Subcutaneous adipose tissue (tissue), 4 donors: ENCODE results near the gene NRP2. TPM values are rescaled to one million over a fixed set of nuclear protein-coding genes. Genes with fewer than 3 reads are reported as not detected.

Experiments used
- total RNA-seq, 4 donors: library from RNA; depleted of rRNA; stranded (reverse); fragments of >200 nt; gene quantifications; one replicate each; pipeline ENCODE4 v1.1.0, GENCODE V29; 2016
- TF ChIP-seq, protein P1 (sequence below): fragments of 450-650 bp; IDR thresholded peaks from one replicate; pipeline ENCODE4 v1.5.1; 2016; ENCODE audit warnings: low read depth, mild to moderate bottlenecking, control low read depth, antibody characterized with exemption, moderate library complexity

Gene NRP2
- total RNA-seq, 4 donors from 2014 or later: 29.2 to 70.9 (median 56.1) TPM

DNA sequence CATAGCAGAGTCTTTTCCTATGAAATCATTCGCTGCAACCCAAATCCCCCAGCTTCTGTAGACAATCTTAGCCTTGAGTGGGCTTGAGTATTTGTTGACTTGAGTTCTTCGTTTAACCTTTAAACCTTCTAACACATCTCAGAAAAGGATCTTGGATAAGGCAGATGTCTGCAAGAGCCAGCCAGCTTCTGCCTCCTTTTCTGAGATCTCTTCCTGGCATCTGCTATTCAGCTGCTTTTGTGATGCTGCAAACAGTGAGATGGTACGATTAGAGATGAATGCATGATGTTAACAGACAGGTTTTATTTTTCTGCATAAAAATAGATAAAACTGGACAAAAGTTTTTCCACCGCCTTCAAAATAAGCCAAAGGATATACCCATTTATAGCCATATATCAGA lies 37.5 kb downstream of the NRP2 start:
- TF ChIP-seq, protein P1, sequence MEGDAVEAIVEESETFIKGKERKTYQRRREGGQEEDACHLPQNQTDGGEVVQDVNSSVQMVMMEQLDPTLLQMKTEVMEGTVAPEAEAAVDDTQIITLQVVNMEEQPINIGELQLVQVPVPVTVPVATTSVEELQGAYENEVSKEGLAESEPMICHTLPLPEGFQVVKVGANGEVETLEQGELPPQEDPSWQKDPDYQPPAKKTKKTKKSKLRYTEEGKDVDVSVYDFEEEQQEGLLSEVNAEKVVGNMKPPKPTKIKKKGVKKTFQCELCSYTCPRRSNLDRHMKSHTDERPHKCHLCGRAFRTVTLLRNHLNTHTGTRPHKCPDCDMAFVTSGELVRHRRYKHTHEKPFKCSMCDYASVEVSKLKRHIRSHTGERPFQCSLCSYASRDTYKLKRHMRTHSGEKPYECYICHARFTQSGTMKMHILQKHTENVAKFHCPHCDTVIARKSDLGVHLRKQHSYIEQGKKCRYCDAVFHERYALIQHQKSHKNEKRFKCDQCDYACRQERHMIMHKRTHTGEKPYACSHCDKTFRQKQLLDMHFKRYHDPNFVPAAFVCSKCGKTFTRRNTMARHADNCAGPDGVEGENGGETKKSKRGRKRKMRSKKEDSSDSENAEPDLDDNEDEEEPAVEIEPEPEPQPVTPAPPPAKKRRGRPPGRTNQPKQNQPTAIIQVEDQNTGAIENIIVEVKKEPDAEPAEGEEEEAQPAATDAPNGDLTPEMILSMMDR: no peak

DNA sequence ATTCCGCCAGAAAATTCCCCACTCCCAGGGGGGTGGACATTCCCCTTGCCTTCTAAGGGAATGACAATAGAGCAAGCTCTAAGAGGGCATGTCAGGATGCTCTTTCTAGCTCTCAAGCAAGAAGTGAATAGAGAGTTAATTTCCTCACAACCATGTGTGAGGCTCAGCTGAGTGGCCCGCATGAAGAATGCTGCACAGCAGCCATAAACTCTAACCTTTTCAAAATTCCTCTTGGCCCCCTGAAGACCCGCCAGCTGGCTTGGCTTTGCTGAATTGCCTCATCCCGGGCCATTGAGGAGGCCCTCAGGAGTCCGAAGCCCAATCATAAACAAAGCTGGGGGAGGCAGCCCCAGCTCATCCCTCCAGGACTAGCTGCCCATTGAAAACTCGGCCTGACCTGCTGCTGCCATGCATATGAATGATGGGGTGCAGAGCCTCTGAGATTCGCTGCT lies 38.2 kb downstream of the NRP2 start:
- TF ChIP-seq, protein P1: no peak

GRCh38 chr2:205721057-205721449 lies 38.8 kb downstream of the NRP2 start:
- TF ChIP-seq, protein P1: no peak

DNA sequence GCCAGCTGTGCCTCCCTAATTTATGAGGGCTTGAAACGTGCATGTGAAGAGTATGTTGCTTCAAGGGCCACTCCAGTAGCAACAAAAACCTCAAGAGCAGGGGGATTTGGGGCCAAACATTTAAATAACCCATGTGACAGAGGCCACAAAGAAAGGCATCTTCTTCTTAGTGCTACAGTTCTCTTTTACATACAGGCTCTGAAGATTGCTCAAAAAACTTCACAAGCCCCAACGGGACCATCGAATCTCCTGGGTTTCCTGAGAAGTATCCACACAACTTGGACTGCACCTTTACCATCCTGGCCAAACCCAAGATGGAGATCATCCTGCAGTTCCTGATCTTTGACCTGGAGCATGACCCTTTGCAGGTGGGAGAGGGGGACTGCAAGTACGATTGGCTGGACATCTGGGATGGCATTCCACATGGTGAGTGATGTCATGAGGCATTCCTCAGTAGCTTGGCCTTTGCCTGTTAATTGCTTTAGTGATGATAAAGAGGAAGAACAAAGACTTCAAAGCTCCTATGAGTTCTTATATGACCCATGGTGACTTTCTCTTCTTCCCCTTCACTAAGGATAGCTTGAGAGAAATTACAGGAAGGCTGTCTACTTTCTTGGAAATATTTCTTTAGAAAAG lies 40.1 kb downstream of the NRP2 start:
- TF ChIP-seq, protein P1: no peak

DNA sequence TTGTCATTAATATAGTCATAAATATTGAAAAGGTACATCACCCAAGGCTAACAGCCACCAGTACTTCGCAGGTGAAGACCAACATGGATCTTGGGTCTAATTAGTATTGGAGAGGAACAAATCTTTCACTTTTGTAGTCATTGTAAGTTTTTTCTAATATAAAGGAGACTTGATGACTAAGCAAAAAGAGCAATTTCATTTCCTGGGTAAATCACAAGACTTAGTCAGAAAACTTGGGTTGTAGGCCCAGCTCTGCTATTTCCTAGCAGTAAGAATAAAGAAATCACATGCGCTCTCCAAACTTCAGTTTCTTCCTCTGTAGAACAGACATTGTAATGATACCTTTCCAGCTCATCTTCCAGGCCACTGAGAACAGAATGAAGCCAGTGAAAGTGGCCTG lies 40.9 kb downstream of the NRP2 start:
- TF ChIP-seq, protein P1: no peak

DNA sequence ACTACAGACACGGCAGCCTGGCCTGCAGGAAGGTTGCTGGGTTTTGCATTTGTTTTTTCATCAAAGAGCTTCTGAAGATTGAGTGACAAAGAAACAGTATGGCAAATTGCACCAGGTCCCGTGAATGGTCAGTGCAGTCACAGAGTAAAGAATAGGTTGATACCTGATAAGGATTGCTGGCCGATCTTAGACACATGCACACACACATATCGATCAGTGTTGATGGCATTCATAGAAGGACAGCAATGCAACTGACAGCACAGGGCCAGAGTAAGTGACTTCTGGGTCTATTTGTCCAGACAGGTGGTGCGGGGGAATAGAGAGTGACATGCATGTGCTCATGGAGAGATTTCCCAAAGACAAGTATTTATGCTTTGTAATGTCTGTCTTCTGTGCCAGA lies 42.8 kb downstream of the NRP2 start:
- TF ChIP-seq, protein P1: no peak

GRCh38 chr2:205726506-205726905 lies 44.2 kb downstream of the NRP2 start:
- TF ChIP-seq, protein P1: no peak
